OCI-LY3 (cell line): Measurements from ENCODE around the gene ROCK2.

Experiments
- H2AFZ ChIP-seq: fragments of 200-600, 300-600 bp; shearing (Covaris generic); 2 replicates; pipeline ENCODE4 v1.6.0; 2014; ENCODE audit warnings: antibody characterized with exemption, low read depth, low read length
- H3K27ac ChIP-seq: fragments of 200-600, 300-600 bp; sonication (generic); 2 replicates; pipeline ENCODE4 v1.5.1; 2014; ENCODE audit warnings: mild to moderate bottlenecking, low read length, moderate library complexity, mixed read lengths
- H3K27me3 ChIP-seq: fragments of 200-600, 300-600 bp; sonication (generic); 2 replicates; pipeline ENCODE4 v1.6.1; 2014; ENCODE audit warnings: low read depth, low read length, mixed read lengths
- H3K36me3 ChIP-seq: fragments of 200-600, 300-600 bp; sonication (generic); replicated peaks from 2 replicates; pipeline ENCODE3; 2014; ENCODE audit warnings: low read depth, low read length, mixed read lengths
- H3K4me1 ChIP-seq: fragments of 300-600, 200-600 bp; sonication (generic); 2 replicates; pipeline ENCODE4 v1.6.1; 2014; ENCODE audit warnings: low read length, mixed read lengths
- H3K4me2 ChIP-seq: fragments of 200-600, 300-600 bp; sonication (generic); 2 replicates; pipeline ENCODE4 v1.6.1; 2014; ENCODE audit warnings: low read length, mixed read lengths
- H3K4me3 ChIP-seq: fragments of 300-600, 200-600 bp; sonication (generic); 2 replicates; pipeline ENCODE4 v1.5.1; 2014; ENCODE audit warnings: antibody characterized with exemption, mild to moderate bottlenecking, low read length, moderate library complexity
- H3K79me2 ChIP-seq: fragments of 300-600, 200-600 bp; shearing (Covaris generic); 2 replicates; pipeline ENCODE4 v1.6.1; 2014; ENCODE audit warnings: mild to moderate bottlenecking, low read length, mixed read lengths
- H3K9ac ChIP-seq: fragments of 300-600, 200-600 bp; shearing (Covaris generic); 2 replicates; pipeline ENCODE4 v1.6.0; 2014; ENCODE audit warnings: mild to moderate bottlenecking, low read length, moderate library complexity
- H3K9me3 ChIP-seq: fragments of 200-600, 300-600 bp; shearing (Covaris generic); 2 replicates; pipeline ENCODE4 v1.6.1; 2014; ENCODE audit warnings: low read length, mixed read lengths; ENCODE audit not compliant: insufficient read depth
- H4K20me1 ChIP-seq: fragments of 200-600, 300-600 bp; sonication (generic); 2 replicates; pipeline ENCODE4 v1.6.1; 2016; ENCODE audit warnings: low read length, mixed read lengths; ENCODE audit not compliant: insufficient read depth
- EZH2phosphoT487 ChIP-seq: fragments of 200-600 bp; shearing (Covaris generic); IDR thresholded peaks from 2 replicates; pipeline ENCODE4 v1.6.1; 2018; ENCODE audit warnings: antibody characterized with exemption, mixed run types, low read depth
- TF ChIP-seq, protein P1 (sequence below): fragments of 200-600, 300-600 bp; sonication (generic); IDR thresholded peaks from 2 replicates; pipeline ENCODE4 v1.5.1; 2014; ENCODE audit warnings: antibody characterized with exemption, low read length, low read depth

The ROCK2 gene

DNA sequence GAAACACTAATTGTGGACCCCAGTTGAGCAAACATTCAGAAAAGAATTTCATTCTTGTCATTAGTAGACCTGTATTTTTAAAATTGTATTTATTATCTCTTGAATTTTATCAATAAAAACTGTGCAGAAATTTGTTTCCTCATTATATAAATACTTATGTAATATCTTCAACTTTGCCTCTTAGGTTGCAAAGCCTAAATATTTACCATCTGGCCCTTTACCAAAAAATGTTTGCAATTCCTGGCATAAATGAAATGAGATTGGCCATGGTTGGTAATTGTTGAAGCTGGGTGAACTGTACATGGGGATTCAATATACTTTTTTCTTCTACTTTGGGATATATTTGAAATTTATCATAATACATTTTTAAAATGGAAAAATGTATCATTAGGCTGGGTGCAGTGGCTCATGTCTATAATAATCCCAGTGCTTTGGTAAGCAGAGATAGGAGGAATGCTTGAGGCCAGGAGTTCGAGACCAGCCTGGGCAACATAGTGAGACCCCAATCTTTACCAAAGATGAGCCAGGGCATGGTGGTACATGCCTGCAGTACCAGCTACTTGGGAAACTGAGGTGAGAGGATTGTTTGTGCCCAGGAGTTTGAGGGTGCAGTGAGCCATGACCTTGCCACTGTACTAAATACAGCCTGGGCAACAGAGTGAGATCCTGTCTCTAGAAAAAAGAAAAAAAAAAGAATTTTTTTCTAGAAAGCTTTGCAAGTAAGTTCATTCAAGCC lies 100.2 kb downstream of the ROCK2 start:
- H3K9me3 ChIP-seq = no peaks in the 10 kb centered on the region
- no peak overlapping the region for H3K27ac ChIP-seq
- no peaks in the 10 kb centered on the region for H3K79me2 ChIP-seq
- H2AFZ ChIP-seq = no peak overlapping the region
- no peaks in the 10 kb centered on the region for H4K20me1 ChIP-seq
- no peaks in the 10 kb centered on the region for H3K27me3 ChIP-seq
- H3K4me2 ChIP-seq = no peak overlapping the region
- H3K4me3 ChIP-seq = no peak overlapping the region
- no peak overlapping the region for H3K9ac ChIP-seq
- H3K4me1 ChIP-seq = no peaks in the 10 kb centered on the region
- no peaks in the 10 kb centered on the region for H3K36me3 ChIP-seq
- TF ChIP-seq, protein P1, sequence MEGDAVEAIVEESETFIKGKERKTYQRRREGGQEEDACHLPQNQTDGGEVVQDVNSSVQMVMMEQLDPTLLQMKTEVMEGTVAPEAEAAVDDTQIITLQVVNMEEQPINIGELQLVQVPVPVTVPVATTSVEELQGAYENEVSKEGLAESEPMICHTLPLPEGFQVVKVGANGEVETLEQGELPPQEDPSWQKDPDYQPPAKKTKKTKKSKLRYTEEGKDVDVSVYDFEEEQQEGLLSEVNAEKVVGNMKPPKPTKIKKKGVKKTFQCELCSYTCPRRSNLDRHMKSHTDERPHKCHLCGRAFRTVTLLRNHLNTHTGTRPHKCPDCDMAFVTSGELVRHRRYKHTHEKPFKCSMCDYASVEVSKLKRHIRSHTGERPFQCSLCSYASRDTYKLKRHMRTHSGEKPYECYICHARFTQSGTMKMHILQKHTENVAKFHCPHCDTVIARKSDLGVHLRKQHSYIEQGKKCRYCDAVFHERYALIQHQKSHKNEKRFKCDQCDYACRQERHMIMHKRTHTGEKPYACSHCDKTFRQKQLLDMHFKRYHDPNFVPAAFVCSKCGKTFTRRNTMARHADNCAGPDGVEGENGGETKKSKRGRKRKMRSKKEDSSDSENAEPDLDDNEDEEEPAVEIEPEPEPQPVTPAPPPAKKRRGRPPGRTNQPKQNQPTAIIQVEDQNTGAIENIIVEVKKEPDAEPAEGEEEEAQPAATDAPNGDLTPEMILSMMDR = no peak
- TF ChIP-seq EZH2phosphoT487 = no peak

DNA sequence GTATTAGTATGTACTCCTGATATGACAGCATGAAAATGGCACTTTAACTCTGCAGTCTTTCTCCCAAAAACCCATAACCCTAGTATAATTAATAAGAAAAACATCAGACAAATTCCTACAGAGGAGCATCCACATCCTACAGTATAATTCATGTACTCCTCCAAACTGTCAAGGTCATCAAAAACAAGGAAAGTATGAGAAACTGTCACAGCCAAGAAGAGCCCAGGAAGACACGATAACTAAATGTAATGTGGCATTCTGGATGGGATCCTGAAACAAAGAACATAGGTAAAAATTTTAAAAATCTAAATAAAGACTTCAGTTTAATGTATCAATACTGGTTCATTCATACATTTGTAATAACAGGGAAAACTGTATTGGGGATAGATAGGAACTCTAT lies 100.9 kb downstream of the ROCK2 start:
- H3K79me2 ChIP-seq = no peaks in the 10 kb centered on the region
- no peaks in the 10 kb centered on the region for H3K27me3 ChIP-seq
- H4K20me1 ChIP-seq = no peaks in the 10 kb centered on the region
- H3K9me3 ChIP-seq = no peaks in the 10 kb centered on the region
- no peaks in the 10 kb centered on the region for H3K4me1 ChIP-seq
- no peak overlapping the region for H3K9ac ChIP-seq
- TF ChIP-seq, protein P1 = no peak
- TF ChIP-seq EZH2phosphoT487 = no peak
- no peak overlapping the region for H3K4me2 ChIP-seq
- H3K4me3 ChIP-seq = no peak overlapping the region
- H2AFZ ChIP-seq = no peak overlapping the region
- no peak overlapping the region for H3K27ac ChIP-seq
- no peaks in the 10 kb centered on the region for H3K36me3 ChIP-seq

DNA sequence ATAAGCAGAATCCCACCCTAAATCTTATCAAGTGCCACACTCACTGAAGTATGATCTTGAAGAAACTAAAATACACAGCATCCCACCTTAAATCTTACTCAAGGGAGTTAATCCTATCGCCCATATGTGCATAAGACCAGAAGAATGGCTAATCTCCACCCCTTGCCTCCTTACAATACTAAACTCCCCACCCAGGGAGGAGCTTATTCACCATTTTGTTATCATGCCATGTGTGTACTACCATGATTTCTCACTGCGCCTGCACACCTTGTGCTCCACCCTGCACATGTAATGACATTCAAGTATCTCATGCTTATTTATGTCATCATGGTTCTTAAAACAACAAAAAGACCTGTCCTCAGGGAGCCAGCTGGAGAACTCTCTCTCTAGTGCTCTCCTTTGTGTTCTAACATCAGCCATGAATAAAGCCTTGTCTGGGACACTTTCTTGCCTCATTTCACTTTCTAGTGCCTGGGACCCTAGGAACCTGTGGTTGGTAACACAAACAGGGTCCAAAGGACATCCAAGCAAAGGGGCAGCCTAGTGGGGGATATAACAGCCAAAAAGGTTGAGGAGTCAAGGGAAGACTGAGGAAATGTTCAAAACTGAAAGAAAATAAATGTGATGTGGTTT lies 101.8 kb downstream of the ROCK2 start:
- H3K4me2 ChIP-seq = no peak overlapping the region
- no peak overlapping the region for H2AFZ ChIP-seq
- H3K27ac ChIP-seq = no peak overlapping the region
- H3K9me3 ChIP-seq = no peaks in the 10 kb centered on the region
- no peaks in the 10 kb centered on the region for H3K36me3 ChIP-seq
- TF ChIP-seq, protein P1 = no peak
- no peak for TF ChIP-seq EZH2phosphoT487
- H3K4me1 ChIP-seq = no peaks in the 10 kb centered on the region
- H3K9ac ChIP-seq = no peak overlapping the region
- no peaks in the 10 kb centered on the region for H4K20me1 ChIP-seq
- no peaks in the 10 kb centered on the region for H3K79me2 ChIP-seq
- no peak overlapping the region for H3K4me3 ChIP-seq
- no peaks in the 10 kb centered on the region for H3K27me3 ChIP-seq

DNA sequence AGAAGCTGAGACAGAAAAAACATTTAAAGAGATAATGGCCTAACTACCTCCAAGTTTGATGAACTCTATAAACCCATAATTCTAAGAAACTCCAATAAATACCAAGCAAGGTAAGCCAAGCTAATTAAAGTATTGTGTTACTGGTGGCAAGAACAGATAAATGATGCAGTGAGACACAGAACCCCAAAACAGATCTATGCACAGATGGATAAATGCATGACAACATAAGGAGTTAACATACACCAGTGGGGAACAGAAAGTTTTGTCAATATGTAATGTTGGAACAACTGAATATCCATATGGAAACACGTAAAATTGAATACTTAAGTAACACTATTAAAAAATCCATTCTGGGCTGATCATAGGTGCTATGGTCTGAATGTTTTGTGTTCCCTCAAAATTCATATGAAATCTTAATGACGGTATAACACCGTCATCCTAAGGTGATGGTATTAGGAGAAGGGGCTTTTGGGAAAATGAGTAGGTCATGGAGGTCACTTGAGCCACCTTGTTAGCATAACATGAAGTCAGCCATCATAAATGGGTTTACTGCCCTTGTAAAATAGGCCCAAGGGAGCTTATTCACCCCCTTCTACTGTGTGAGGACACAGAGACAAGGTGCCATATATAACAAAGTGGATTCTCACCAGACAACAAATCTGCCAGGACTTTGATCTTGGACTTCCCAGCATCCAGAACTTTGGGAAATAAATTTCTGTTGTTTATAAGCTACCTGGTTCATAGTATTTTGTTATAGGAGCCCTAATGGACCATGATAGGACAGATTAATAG lies 102.8 kb downstream of the ROCK2 start:
- no peaks in the 10 kb centered on the region for H3K79me2 ChIP-seq
- no peak overlapping the region for H3K4me2 ChIP-seq
- H3K4me1 ChIP-seq = peaks cover 4% of the 10 kb centered on the region; the same call in 1 of the 2 replicates
- TF ChIP-seq EZH2phosphoT487 = no peak
- TF ChIP-seq, protein P1 = no peak
- H3K9me3 ChIP-seq = no peaks in the 10 kb centered on the region
- no peak overlapping the region for H3K27ac ChIP-seq
- H2AFZ ChIP-seq = no peak overlapping the region
- no peak overlapping the region for H3K4me3 ChIP-seq
- H3K36me3 ChIP-seq = no peaks in the 10 kb centered on the region
- no peaks in the 10 kb centered on the region for H4K20me1 ChIP-seq
- H3K9ac ChIP-seq = no peak overlapping the region
- H3K27me3 ChIP-seq = no peaks in the 10 kb centered on the region
